ENCODE results near the gene RNF138.

GRCh38 chr18:32093102-32093511 lies 1.4 kb downstream of the RNF138 start:
- no peak for TF ChIP-seq REST (IDR thresholded peaks at IDR 0.05; ENCODE audit: unreplicated experiment)
- TF ChIP-seq, protein P1, sequence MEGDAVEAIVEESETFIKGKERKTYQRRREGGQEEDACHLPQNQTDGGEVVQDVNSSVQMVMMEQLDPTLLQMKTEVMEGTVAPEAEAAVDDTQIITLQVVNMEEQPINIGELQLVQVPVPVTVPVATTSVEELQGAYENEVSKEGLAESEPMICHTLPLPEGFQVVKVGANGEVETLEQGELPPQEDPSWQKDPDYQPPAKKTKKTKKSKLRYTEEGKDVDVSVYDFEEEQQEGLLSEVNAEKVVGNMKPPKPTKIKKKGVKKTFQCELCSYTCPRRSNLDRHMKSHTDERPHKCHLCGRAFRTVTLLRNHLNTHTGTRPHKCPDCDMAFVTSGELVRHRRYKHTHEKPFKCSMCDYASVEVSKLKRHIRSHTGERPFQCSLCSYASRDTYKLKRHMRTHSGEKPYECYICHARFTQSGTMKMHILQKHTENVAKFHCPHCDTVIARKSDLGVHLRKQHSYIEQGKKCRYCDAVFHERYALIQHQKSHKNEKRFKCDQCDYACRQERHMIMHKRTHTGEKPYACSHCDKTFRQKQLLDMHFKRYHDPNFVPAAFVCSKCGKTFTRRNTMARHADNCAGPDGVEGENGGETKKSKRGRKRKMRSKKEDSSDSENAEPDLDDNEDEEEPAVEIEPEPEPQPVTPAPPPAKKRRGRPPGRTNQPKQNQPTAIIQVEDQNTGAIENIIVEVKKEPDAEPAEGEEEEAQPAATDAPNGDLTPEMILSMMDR (conservative IDR thresholded peaks at IDR 0.05; ENCODE audit: low read depth in 2 of 2), result no peak
- no peak for TF ChIP-seq EZH2phosphoT487 (IDR thresholded peaks at IDR 0.05; ENCODE audit: unreplicated experiment)
- no peak for TF ChIP-seq POLR2AphosphoS5 (IDR thresholded peaks at IDR 0.05; ENCODE audit: low read depth)
- no peak for TF ChIP-seq EZH2 (IDR thresholded peaks at IDR 0.05; ENCODE audit: low read depth, unreplicated experiment)
- no peak for TF ChIP-seq ZNF114 (CRISPR knock-in tag; IDR thresholded peaks at IDR 0.05)
- TF ChIP-seq STAT1 (IDR thresholded peaks at IDR 0.05; ENCODE audit: unreplicated experiment), result no peak
- TF ChIP-seq CREB1 (CRISPR knock-in tag; IDR thresholded peaks at IDR 0.05; ENCODE audit: low read depth), result no peak
- TF ChIP-seq ZNF331 (CRISPR knock-in tag; IDR thresholded peaks at IDR 0.05; ENCODE audit: low read depth), result no peak
- TF ChIP-seq ZNF462 (CRISPR knock-in tag; IDR thresholded peaks at IDR 0.05), result no peak
- no peak for TF ChIP-seq NANOG (IDR thresholded peaks at IDR 0.05; ENCODE audit: borderline replicate concordance)

Data from GM23338 (cell line).